Keratinocyte (primary cell): ENCODE data around the gene IL17RC. TPM values are rescaled to one million over a fixed set of nuclear protein-coding genes. Genes with fewer than 3 reads are reported as not detected.

ENCODE experiments used
- DNase-seq: peaks from one replicate; pipeline ENCODE4 v3.0.0-alpha.2; 2011; ENCODE audit warnings: low read depth, missing footprints, low spot score
- FAIRE-seq: peaks from 2 replicates; lab custom pipeline; 2011; peaks lifted over from hg19 to GRCh38; lab: Jason Lieb, UNC
- H2AFZ ChIP-seq: 2 replicates; pipeline ENCODE4 v1.6.0; 2012; ENCODE audit warnings: low read length, control low read depth, inconsistent platforms; ENCODE audit not compliant: control insufficient read depth
- H3K27ac ChIP-seq: 2 replicates; pipeline ENCODE4 v1.5.1; 2011; ENCODE audit warnings: low read length; ENCODE audit not compliant: control insufficient read depth, insufficient read depth
- H3K27me3 ChIP-seq: 3 replicates; pipeline ENCODE4 v1.6.0; 2011; ENCODE audit warnings: low read length; ENCODE audit not compliant: control insufficient read depth, insufficient read depth; ENCODE audit errors: extremely low read depth
- H3K36me3 ChIP-seq, 2 experiments: 2 replicates in 1 of 2; 3 replicates in 1 of 2; pipeline ENCODE4 v1.5.1; 2011; ENCODE audit warnings: low read length in 2 of 2, mild to moderate bottlenecking in 1 of 2; ENCODE audit not compliant: control insufficient read depth in 2 of 2, insufficient read depth in 2 of 2; ENCODE audit errors: extremely low read depth in 1 of 2
- H3K4me1 ChIP-seq: 3 replicates; pipeline ENCODE4 v1.5.1; 2011; ENCODE audit warnings: low read length; ENCODE audit not compliant: control insufficient read depth, insufficient read depth; ENCODE audit errors: extremely low read depth
- H3K4me2 ChIP-seq: 3 replicates; pipeline ENCODE4 v1.6.0; 2011; ENCODE audit warnings: low read depth, low read length; ENCODE audit not compliant: control insufficient read depth, insufficient read depth; ENCODE audit errors: extremely low read depth
- H3K4me3 ChIP-seq, 3 experiments: fragments of 200-600 bp in 1 of 3; sonication (generic) in 1 of 3; 2 replicates in 2 of 3; 3 replicates in 1 of 3; pipeline ENCODE4 v1.5.1; 2011 to 2016; ENCODE audit warnings: low read length in 3 of 3, mild to moderate bottlenecking in 3 of 3, control low read depth in 2 of 3, inconsistent platforms in 1 of 3, low read depth in 1 of 3, mixed read lengths in 1 of 3, mixed run types in 1 of 3, moderate library complexity in 1 of 3; ENCODE audit not compliant: control insufficient read depth in 2 of 3, insufficient read depth in 2 of 3; ENCODE audit errors: extremely low read depth in 1 of 3
- H3K79me2 ChIP-seq: 2 replicates; pipeline ENCODE4 v1.6.0; 2012; ENCODE audit warnings: low read length; ENCODE audit not compliant: control insufficient read depth, insufficient read depth
- H3K9ac ChIP-seq: 3 replicates; pipeline ENCODE4 v1.6.0; 2011; ENCODE audit warnings: low read length; ENCODE audit not compliant: control insufficient read depth, insufficient read depth; ENCODE audit errors: extremely low read depth
- H3K9me1 ChIP-seq: 3 replicates; pipeline ENCODE4 v1.6.0; 2011; ENCODE audit warnings: low read length; ENCODE audit not compliant: control insufficient read depth, insufficient read depth; ENCODE audit errors: extremely low read depth
- H3K9me3 ChIP-seq: 2 replicates; pipeline ENCODE4 v1.5.1; 2012; ENCODE audit warnings: low read depth, low read length; ENCODE audit not compliant: control insufficient read depth
- H4K20me1 ChIP-seq: 3 replicates; pipeline ENCODE4 v1.6.0; 2011; ENCODE audit warnings: low read length; ENCODE audit not compliant: control insufficient read depth, insufficient read depth; ENCODE audit errors: extremely low read depth
- CTCF ChIP-seq, 3 experiments: IDR thresholded peaks in 1 of 3; conservative IDR thresholded peaks in 1 of 3; optimal IDR thresholded peaks in 1 of 3; 2 replicates in 2 of 3; 3 replicates in 1 of 3; pipeline versions ENCODE3 to v1.5.1; 2011; ENCODE audit warnings: low read length in 3 of 3, mild to moderate bottlenecking in 3 of 3, moderate library complexity in 2 of 3, control low read depth in 1 of 3, inconsistent platforms in 1 of 3; ENCODE audit not compliant: insufficient read depth in 2 of 3; ENCODE audit errors: extremely low read depth in 1 of 3
- EZH2 ChIP-seq: IDR thresholded peaks from one replicate; pipeline ENCODE4 v1.6.1; 2012; ENCODE audit warnings: inconsistent platforms, mild to moderate bottlenecking, low read length, moderate library complexity
- dilution Hi-C: fragments of 300-500 bp; cut with MboI; formaldehyde crosslinking; loops from one replicate; pipeline ENCODE4 v1.7.0; 2020; ENCODE audit warnings: low sequenced_read_pairs; ENCODE audit not compliant: extremely low pct_ligation_motif_present
- polyA plus RNA-seq, 5 experiments: library from polyadenylated mRNA; depleted of rRNA in 3 of 5; stranded (reverse) in 3 of 5; stranded (forward) in 1 of 5; unstranded in 1 of 5; fragments of >200 nt; gene quantifications; 1 replicate in 1 of 5; 2 replicates in 3 of 5; 3 replicates in 1 of 5; pipeline versions ENCODE4 v1.2.1 to v1.2.3, GENCODE V29; 2011 to 2012; ENCODE audit warnings: missing spikeins in 2 of 5, low read depth in 1 of 5, low replicate concordance in 1 of 5

IL17RC gene
- polyA plus RNA-seq, 1 donor (not counting 4 experiments of a cell fraction or from before 2014, with no cell fraction given): 6.3 TPM

GRCh38 chr3:9933561-9934234 is 16.8 kb downstream of the IL17RC start, which contains the start of gene CRELD1:
TSS of gene CRELD1 (plus strand) at chr3:9933834. CDS start at chr3:9934439, 605 bp downstream.
- Histone ChIP-seq H4K20me1 (no peaks in the 10 kb centered on the region), H3K79me2 (peaks cover 4% of the 10 kb centered on the region), H3K9me3 (no peaks in the 10 kb centered on the region), H3K4me2 (peak within 1 kb of the TSS; percentile 90), H3K9me1 (no peaks in the 10 kb centered on the region), H3K9ac (peak within 1 kb of the TSS; percentile 85), H3K36me3 (peaks cover 8 to 10% of the 10 kb centered on the region in 2 experiments), H3K4me3 (peak within 1 kb of the TSS; percentile 78 to 91 (median 89)), H3K4me1 (peaks cover 17% of the 10 kb centered on the region), H3K27me3 (no peaks in the 10 kb centered on the region), H2AFZ (peak within 1 kb of the TSS; percentile 94), H3K27ac (peak within 1 kb of the TSS; percentile 90)
- no peak for TF ChIP-seq EZH2
- TF ChIP-seq CTCF (optimal IDR thresholded peaks at IDR 0.05 in 1 of 3, IDR thresholded peaks at IDR 0.05 in 1 of 3, conservative IDR thresholded peaks at IDR 0.05 in 1 of 3; ENCODE audit: extremely low read depth in 1 of 3, insufficient read depth in 2 of 3, low read length in 3 of 3): no peak
- dilution Hi-C loops: no loop called here
- no peak for FAIRE-seq
- peak; percentile 81 for DNase-seq

- Histone ChIP-seq H3K4me2 (peak overlapping the region; percentile 90), H3K27me3 (no peaks in the 10 kb centered on the region), H3K27ac (peak overlapping the region; percentile 90), H3K79me2 (peaks cover 4% of the 10 kb centered on the region), H3K9me1 (no peaks in the 10 kb centered on the region), H4K20me1 (no peaks in the 10 kb centered on the region), H3K4me1 (peaks cover 17% of the 10 kb centered on the region), H3K9me3 (no peaks in the 10 kb centered on the region), H3K36me3 (peaks cover 8 to 10% of the 10 kb centered on the region in 2 experiments), H3K9ac (peak overlapping the region; percentile 85), H2AFZ (peak overlapping the region; percentile 94), H3K4me3 (peak overlapping the region; percentile 78 to 91 (median 89))
- FAIRE-seq (no peak), DNase-seq (no peak)
- dilution Hi-C loops: no loop called here
- TF ChIP-seq CTCF (optimal IDR thresholded peaks at IDR 0.05 in 1 of 3, IDR thresholded peaks at IDR 0.05 in 1 of 3, conservative IDR thresholded peaks at IDR 0.05 in 1 of 3; ENCODE audit: extremely low read depth in 1 of 3, insufficient read depth in 2 of 3, low read length in 3 of 3): peak in 2 of 3 experiments; percentile 15 to 25
- TF ChIP-seq EZH2: no peak
These were observed 17.3 kb downstream of the IL17RC start for GRCh38 chr3:9934235-9934621.
